GM21447 (cell line): Measurements from ENCODE around the gene EXD1.
"Not testable (repeated sequence)": the region's sequence is repeated elsewhere in the genome, so short reads cannot be mapped to it uniquely, and the experiment has no call there.

Source experiments
- ATAC-seq: cut with Tn5 transposase; IDR thresholded peaks from one replicate; pipeline ENCODE4 v1.9.1; 2021; ENCODE audit not compliant: unreplicated experiment

Gene EXD1, protein sequence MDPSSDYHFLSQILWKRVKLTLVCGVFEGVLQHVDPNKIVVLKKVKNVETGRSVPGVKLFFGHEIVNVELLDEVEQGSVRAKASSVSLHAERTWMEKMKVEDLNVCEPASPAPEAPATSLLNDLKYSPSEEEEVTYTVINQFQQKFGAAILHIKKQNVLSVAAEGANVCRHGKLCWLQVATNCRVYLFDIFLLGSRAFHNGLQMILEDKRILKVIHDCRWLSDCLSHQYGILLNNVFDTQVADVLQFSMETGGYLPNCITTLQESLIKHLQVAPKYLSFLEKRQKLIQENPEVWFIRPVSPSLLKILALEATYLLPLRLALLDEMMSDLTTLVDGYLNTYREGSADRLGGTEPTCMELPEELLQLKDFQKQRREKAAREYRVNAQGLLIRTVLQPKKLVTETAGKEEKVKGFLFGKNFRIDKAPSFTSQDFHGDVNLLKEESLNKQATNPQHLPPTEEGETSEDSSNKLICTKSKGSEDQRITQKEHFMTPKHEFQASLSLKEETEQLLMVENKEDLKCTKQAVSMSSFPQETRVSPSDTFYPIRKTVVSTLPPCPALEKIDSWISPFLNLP

DNA sequence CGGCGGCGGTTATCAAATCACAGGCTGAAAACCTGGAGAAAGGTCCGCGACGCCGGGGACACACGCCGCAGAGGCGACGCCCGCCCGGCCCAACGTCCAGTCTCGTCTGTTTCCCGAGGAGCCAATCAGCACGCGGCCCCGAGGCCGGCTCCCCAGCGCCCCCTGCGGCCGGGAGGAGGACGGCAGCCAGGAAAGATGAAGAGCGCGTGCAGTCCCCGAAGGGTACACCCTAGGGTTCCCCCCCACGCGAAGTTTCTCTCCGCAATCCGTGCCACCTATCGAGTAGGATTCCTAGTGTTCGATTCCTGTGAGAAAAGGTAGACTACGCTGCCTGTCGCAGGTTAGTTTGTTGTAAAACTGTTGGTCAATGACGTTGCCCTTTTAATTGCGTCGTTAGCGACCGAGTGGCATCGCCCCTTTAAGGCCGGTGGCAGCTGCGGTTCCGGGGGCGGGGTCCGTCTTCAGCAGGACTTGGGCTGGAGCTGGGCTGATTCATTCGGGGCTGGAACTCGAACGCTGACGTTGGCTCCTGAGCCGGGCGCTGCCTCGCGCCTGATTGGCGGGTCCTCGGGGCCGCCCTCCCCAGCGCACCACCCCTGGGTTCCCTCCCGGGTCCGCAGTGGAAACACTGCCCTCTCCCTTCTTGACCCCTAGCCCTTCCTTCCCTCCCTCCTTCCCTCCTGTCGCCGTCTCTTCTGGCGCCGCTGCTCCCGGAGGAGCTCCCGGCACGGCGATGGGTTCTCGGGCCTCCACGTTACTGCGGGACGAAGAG is at the start of gene EXD1, which contains the start of gene CHP1:
EXD1 (minus strand) TSS at position 108 of the 772 bp plus-strand sequence. CDS start 4,182 bp downstream, outside the sequence.
CHP1 (plus strand) TSS at position 619 of the 772 bp plus-strand sequence; CDS start at position 734, 115 bp downstream.
- ATAC-seq: peak; percentile 97

DNA sequence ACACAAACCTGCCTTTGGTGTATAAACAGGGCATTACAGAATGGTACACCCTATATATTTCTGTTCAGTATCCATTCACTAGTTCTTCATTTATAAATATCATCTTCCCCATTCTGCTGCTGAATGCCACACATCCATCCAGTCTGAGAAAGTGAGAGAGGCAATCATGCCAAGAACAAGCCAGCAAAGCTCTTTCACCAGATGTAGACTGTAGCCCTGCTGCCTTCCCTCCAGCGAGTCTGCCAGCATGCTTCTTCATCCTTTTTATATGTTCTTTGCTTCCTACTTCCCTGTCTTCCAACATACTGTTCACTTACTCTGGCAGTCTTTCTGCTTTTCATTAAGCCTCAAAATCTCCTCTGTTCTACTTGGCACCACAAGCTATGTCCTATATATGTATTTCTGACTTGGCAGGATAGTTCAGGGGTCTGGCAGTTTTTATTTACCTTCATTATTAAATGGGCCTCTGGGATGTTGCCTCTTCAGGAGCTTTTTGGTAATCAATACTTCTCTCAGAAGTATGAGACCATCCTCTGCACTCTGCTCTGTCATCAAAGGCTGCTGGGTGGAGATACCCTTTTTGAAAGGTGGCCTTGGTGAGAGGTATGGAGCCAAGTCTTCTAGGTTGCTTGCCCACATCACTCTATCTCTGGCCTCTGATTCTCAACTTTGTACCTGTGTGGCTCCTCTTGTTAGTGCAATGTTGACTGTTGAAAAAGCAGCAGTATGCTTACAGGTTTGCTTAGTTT is 49.2 kb upstream of the EXD1 start:
- ATAC-seq: no peak

DNA sequence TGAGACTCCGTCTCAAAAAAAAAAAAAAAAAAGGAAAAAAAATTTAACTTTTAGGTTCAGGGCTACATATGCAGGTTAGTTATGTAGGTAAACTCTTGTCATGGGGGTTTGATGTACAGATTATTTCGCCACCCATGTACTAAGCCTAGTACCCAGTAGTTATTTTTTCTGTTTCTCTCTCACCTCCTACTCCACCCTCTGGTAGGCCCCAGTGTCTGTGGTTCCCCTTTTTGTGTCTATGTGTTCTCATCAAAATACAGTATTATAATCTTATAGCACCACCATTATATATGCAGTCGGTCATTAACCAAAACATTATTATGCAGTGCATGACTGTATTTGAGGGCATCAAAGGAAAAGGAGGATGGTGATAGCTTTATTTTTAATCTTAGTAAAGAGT is 47.8 kb upstream of the EXD1 start:
- ATAC-seq: no peak

DNA sequence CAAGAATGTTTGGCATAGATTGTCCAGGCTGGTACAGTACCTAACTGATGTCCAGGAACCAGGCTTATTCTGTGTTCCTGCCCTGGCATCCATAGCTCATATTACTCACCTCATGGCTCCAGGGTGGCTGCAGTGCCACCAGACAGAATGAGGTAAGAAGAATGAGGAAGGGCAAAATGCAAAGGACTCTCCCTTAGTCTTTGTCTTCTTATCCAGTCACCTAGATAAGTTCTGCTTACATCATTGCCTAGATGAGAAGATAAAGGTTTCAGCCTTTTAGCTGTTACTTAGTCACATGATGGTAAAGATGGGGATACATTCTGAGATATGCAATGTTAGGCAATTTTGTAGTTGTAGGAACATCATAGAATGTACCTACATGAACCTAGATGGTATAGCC is 46.3 kb upstream of the EXD1 start:
- ATAC-seq: no peak

DNA sequence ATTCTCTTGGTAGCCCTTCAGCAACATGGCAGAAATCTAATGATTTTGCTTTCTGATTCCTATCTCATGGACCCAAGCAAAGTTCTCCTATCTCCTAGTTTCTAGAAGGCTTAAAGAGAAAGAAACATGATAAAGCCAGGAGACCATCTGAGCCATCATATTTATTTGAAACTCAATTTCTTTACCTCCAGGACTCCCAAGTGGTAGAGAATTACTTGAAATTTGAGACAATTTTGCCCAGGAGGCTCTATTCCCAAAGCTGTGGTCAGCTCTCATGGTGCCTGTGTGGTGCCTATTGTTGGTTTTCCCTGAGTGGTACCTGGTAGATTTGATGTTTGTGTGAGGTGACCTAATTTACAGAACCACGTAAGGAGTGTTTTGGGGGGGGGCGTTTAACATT is 39.3 kb upstream of the EXD1 start:
- no peak for ATAC-seq

DNA sequence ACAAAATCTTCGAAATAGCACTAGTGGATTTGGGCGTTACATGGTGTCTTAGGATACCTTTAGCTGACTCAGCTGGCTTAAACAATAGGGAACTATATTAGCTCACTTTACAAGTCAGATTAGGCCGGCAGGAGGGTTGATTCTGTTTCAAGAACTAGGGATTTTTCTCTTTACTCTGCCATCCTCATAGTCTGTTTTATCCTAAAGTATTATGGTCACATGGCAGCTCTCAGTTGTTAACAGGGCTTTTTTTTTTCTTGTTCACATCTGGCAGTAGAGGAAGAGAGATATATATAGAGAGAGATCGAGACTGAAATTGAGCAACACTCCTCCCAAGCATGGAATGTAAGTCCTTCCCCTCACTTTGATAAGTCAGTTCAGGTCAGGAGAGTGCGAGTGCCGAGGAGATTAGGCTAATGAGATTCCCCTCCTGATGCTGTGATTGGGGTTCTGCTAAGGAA is 33.4 kb upstream of the EXD1 start:
- ATAC-seq: no peak

DNA sequence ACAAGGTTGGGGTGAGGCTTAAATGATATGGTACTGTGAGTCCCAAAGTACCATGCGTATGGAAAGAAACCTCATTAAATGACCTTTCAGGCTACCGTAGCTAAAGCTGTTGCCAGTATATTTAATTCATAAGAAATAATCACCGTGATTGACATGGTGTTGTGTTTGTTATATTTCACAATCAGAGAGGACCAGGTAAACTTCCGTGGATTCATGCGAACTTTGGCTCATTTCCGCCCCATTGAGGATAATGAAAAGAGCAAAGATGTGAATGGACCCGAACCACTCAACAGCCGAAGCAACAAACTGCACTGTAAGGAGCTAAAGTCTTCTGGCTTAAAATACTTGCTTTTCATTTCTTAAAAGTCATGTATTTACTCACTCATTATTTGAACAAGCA is 32.0 kb upstream of the EXD1 start:
- ATAC-seq: no peak

DNA sequence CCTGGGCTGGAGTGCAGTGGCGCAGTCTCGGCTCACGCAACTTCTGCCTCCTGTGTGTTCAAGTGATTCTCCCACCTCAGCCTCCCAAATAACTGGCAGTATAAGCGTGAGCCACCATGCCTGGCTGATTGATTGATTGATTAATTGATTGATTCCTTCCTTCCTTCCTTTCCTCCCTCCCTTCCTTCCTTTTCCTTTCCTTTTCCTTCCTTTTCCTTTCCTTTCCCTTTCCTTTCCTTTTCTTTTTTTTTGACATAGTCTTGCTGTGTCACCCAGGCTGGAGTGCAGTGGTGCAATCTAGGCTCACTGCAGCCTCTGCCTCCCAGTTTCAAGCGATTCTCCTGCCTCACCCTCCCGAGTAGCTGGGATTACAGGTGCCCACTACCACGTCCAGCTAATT is 30.4 kb upstream of the EXD1 start:
- not testable (repeated sequence) for ATAC-seq

DNA sequence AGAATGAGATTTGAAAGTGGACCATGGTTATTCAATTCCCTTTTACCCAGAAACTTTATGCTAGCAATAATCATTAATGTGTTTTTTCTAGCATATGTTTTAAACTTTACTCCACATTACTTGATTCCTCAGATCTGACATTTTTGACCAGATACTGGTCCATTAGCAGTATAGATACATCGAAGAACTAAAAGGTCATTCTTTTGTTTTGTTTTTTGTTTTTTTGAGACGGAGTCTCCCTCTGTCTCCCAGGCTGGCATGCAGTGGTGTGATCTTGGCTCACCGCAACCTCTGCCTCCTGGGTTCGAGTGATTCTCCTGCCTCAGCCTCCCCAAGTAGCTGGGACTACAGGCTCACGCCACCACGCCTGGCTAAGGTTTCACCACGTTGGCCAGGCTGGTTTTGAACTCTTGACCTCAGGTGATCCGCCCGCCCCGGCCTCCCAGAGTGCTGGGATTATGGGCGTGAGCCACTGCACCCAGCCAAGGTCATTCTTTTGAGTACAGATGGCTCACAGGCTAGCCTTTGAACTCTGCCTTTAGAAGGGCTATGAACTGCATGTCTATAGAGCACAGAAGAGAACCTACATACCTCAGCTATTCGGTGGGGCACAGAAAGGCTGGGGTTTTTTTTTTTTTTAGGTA is 29.1 kb upstream of the EXD1 start:
- ATAC-seq: no peak

DNA sequence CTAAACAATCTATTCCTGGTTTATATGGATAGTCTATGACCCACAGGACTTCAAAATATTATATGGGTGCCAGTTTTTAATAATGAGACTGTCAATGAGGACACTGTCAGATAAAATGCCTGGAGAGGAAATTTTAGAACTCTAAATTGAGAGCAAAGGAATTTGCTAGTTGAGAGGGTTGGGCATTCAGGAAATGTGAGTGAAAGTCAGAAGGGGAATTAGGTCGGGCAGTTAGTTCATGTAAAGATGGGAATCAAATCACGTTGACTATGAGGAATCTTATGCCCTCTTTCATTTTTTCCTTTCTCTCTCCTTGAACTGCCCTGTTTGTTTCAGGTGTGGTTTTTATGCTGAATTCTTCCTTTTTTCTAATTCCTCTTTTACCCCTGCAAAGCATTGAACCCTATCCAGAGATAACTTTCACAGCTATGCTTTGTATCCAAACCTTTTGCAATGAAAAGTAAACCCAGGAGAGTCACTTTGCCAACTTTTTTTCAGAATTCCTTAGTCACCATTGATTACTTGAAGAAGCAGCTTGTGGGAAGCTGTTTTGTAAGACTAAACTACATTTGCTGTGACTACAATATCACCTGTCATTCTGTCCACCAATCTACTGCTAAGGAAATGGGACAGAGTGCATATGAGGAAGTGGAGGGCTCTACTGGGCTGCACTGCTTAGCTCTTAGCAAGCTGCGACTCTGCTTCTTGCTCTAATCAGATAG is 28.4 kb upstream of the EXD1 start:
- peak; percentile 74 for ATAC-seq

DNA sequence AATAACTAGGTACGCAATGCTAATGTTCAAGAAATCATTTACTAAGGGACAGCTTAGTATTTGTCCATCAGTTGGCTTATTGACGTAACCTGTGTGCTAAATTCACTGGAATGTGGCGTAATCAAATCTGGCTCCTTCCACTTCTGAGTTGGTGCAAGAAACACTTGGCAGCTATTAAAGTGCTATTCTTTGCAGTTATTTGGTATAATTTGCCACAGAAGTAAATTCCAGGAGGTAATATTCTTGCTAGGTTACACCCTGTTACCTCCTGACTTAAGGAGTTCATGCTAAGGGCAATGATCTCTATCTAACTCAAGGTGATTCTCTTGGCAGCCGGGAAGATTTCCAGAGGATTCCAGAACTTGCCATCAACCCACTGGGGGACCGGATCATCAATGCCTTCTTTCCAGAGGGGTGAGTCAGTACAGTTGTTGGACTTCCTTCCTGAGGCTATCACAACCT is 26.1 kb upstream of the EXD1 start:
- no peak for ATAC-seq

DNA sequence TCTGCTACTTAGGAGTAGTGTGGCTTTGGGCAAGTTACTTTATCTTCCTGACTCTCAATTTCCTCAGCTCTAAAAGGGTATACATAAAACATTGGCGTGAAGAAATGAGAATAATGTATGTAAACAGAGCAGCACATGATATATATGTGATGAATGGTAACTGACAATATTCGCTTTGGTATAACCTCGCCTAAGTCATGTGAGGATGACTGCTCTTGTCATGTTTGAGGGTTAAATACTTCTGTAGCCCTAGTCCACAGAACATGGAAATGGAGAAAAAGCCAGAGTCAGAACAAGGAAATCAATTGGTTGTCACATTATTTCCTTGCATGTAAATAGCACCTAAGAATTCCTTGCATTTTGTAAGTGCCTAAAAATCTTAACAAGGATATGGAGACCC is 25.5 kb upstream of the EXD1 start:
- ATAC-seq: no peak

DNA sequence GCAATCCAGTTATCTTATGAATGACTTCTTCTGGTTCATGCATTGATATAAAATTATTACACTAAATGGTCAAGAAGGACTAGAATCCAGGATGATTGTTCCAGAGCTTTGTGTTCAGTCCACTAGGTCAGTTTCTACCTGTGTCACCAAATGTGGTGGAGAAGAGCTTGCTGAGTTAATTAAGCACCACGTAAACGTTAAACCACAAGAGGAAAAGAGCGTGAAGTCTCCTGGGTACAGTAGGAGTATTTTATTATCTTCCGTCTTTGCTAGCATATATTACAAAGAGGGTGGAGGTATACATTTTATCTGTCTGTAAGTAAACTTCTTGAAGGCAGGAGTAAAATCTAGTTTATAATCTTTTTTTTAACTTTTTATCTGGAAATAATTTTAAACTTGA is 24.0 kb upstream of the EXD1 start:
- no peak for ATAC-seq

DNA sequence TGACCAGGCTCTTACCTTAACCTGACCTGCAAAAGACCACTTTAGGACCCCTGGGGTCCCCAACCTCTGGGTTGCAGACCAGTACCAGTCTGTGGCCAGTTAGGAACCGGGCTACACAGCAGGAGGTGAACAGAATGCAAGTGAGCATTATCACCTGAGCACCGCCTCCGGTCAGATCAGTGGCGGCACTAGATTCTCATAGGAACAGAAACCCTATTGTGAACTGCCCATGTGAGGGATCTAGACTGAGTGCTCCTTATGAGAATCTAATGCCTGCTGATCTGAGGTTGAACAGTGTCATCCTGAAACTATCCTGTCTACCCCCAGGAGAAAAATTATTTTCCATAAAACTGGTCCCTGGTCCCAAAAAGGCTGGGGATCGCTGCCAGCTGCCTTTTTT is 20.9 kb upstream of the EXD1 start:
- ATAC-seq: no peak

DNA sequence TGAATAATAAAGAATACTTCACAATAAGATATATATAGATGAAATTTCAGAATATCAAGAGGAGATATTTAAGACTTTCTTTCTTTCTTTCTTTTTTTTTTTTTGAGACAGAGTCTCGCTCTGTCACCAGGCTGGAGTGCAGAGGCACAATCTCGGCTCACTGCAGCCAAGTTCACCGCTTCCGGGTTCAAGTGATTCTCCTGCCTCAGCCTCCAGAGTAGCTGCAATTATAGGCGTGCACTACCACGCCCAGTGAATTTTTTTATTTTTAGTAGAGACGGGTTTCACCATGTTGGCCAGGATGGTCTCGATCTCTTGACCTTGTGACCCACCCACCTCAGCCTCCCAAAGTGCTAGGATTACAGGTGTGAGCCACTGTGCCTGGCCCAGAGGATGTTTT is 20.2 kb upstream of the EXD1 start:
- not testable (repeated sequence) for ATAC-seq

DNA sequence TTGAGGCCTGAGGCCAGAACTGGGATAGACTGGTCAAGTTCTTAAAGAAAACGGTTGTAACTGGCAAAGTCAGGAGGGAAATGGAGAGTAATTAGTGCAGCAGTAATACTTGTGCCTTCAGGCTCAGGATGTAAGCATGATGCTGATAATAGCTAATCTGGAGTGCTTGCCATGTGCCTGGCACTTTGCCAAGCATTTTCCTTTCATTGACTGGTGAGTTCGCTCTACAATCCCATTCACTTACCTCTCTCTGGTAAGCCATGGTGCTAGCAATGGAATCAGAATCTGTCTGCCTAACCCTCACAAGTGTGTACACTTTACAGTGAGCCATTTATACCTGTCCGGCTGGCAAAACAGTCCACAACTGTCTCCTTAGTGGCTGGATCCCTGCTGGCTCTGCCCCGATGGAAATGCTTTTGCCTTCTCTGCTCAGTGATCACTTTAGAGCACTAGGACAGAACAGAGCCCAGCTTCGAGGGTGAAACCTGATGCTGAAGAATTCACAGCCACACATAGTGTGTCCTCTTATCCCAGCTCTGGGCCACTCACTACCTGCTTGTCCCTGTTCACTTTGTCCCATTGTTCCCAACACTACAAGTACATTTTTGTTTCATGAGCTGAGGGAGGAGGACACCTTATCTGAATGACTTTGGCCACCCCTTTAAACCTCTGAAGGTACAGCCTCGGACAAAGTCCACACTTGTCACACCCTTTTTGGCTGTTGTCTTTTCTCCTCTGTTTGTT is 10.8 kb upstream of the EXD1 start:
- no peak for ATAC-seq

DNA sequence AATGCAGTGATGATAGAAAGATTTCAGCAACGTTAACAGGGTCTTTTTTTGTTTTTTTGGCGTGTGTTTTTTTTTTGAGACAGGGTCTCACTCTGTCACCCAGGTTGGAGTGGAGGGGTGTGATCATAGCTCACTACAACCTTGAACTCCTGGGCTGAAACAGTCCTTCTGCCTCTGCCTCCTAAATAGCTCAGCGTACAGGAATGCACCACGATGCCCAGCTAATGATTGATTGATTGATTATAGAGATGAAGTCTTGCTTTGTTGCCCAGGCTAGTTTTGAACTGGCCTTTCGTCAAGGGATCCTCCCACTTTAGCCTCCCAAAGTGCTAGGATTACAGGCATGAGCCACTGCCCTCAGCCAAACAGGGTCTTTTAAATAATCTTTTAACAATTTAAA is 7.5 kb upstream of the EXD1 start:
- ATAC-seq: no peak

DNA sequence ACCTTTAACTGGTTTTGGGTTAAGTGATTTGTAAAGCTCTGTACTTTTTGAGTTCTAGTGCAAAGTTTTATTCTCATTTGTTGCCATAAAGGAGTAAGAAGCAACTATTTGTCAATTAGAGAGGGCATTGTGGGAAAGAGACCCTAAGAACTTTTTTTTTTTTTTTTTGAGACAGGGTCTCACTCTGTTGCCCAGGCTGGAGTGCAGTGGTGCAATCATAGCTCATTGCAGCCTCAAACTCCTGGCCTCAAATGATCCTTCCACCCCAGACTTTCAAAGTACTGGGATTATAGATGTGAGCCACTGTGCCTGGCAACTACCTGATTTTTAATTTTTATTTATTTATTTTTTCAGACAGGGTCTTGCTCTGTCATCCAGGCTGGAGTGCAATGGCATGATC is 5.4 kb upstream of the EXD1 start:
- ATAC-seq: no peak

DNA sequence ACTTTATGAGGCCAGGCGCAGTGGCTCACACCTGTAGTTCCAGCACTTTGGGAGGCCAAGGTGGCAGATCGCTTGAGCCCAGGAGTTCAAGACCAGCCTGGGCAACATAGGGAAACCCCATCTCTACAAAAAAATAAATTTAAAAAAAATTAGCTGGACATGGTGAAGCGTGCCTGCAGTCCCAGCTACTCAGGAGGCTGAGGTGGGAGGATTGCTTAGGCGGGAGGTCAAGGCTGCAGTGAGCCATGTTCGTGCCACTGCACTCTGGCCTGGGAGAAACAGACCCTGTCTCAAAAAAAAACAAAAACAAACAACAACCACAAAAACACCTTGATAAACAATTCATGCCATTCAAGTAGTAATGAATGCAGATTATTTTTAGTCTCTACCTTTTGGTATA is 4.7 kb upstream of the EXD1 start:
- not testable (repeated sequence) for ATAC-seq
